Immature natural killer cell (primary cell): Measurements from ENCODE around the gene SLX4IP. TPM values are rescaled to one million over a fixed set of nuclear protein-coding genes. Genes with fewer than 3 reads are reported as not detected.

Experiments used
- DNase-seq, 3 donors: peaks; one replicate each; pipeline ENCODE4 v3.0.0; 2022; ENCODE audit warnings: mixed read lengths in 1 of 3
- H3K27ac Mint-ChIP-seq, 6 donors: one replicate each; pipeline ENCODE4 v1.8.0; 2020; ENCODE audit warnings: mixed read lengths in 6 of 6, mild to moderate bottlenecking in 5 of 6, inconsistent platforms in 4 of 6, moderate library complexity in 3 of 6
- H3K27me3 Mint-ChIP-seq, 3 donors: one replicate each; pipeline ENCODE4 v1.8.0; 2020 to 2021; ENCODE audit warnings: low read depth in 3 of 3, mild to moderate bottlenecking in 3 of 3, mixed read lengths in 3 of 3, moderate library complexity in 3 of 3, inconsistent platforms in 1 of 3
- H3K36me3 Mint-ChIP-seq, 3 donors: one replicate each; pipeline ENCODE4 v1.8.0; 2020; ENCODE audit warnings: mixed read lengths in 3 of 3, inconsistent platforms in 2 of 3, mild to moderate bottlenecking in 2 of 3
- H3K4me1 Mint-ChIP-seq, 2 donors: one replicate each; pipeline ENCODE4 v1.8.0; 2020; ENCODE audit warnings: inconsistent platforms in 2 of 2, mild to moderate bottlenecking in 2 of 2, mixed read lengths in 2 of 2, moderate library complexity in 1 of 2
- H3K4me3 Mint-ChIP-seq, 5 donors: one replicate each; pipeline ENCODE4 v1.8.0; 2020; ENCODE audit warnings: mild to moderate bottlenecking in 5 of 5, mixed read lengths in 5 of 5, inconsistent platforms in 3 of 5, moderate library complexity in 3 of 5
- H3K9me3 Mint-ChIP-seq, 6 donors: one replicate each; pipeline ENCODE4 v1.8.0; 2020; ENCODE audit warnings: mild to moderate bottlenecking in 6 of 6, mixed read lengths in 6 of 6, inconsistent platforms in 4 of 6, moderate library complexity in 3 of 6
- polyA plus RNA-seq, 3 donors: library from polyadenylated mRNA; unstranded; fragments of 300-500 nt; fragmentation: Illumina TruSeq; gene quantifications; one replicate each; pipeline ENCODE4 v1.2.3, GENCODE V29; 2021

SLX4IP gene
- polyA plus RNA-seq, 3 donors from 2014 or later = 0.52 to 1.6 (median 0.75) TPM

- no peak overlapping the region for H3K4me3 Mint-ChIP-seq
- no peaks in the 10 kb centered on the region for H3K36me3 Mint-ChIP-seq
- H3K4me1 Mint-ChIP-seq = peaks cover 25 to 36% of the 10 kb centered on the region in 2 donors
- H3K27me3 Mint-ChIP-seq = peaks cover 0 to 2% (median 0%) of the 10 kb centered on the region in 3 donors
- H3K9me3 Mint-ChIP-seq = no peaks in the 10 kb centered on the region
- no peak for DNase-seq
- peak overlapping the region in 3 of 6 donors; percentile 26 to 85 (median 54) for H3K27ac Mint-ChIP-seq
Observed at GRCh38 chr20:10549511-10549910, 114.4 kb downstream of the SLX4IP start.

GRCh38 chr20:10550204-10551118 is 115.4 kb downstream of the SLX4IP start:
- Mint-ChIP-seq H3K27me3 (peaks cover 0 to 2% (median 0%) of the 10 kb centered on the region in 3 donors), H3K4me3 (peak overlapping the region; percentile 49 to 78 (median 72)), H3K27ac (peak overlapping the region; percentile 55 to 89 (median 82)), H3K9me3 (no peaks in the 10 kb centered on the region), H3K4me1 (peaks cover 25 to 36% of the 10 kb centered on the region in 2 donors), H3K36me3 (no peaks in the 10 kb centered on the region)
- DNase-seq = peak; percentile 52 to 58 (median 58)

- peaks cover 25 to 36% of the 10 kb centered on the region in 2 donors for H3K4me1 Mint-ChIP-seq
- peaks cover 0 to under 1% (median 0%) of the 10 kb centered on the region in 3 donors for H3K27me3 Mint-ChIP-seq
- no peak for DNase-seq
- no peaks in the 10 kb centered on the region for H3K36me3 Mint-ChIP-seq
- no peak overlapping the region for H3K4me3 Mint-ChIP-seq
- no peaks in the 10 kb centered on the region for H3K9me3 Mint-ChIP-seq
- H3K27ac Mint-ChIP-seq = peak overlapping the region in 4 of 6 donors; percentile 8 to 85 (median 46)
Observed at GRCh38 chr20:10551732-10552724, 116.9 kb downstream of the SLX4IP start.

GRCh38 chr20:10553326-10553984 is 118.3 kb downstream of the SLX4IP start:
- DNase-seq = peak; percentile 28 to 44 (median 41)
- Mint-ChIP-seq H3K4me3 (no peak overlapping the region), H3K27me3 (no peaks in the 10 kb centered on the region), H3K27ac (peak overlapping the region in 1 of 6 donors; percentile 19), H3K4me1 (peaks cover 28 to 39% of the 10 kb centered on the region in 2 donors), H3K9me3 (no peaks in the 10 kb centered on the region), H3K36me3 (peaks cover 0 to 4% (median 0%) of the 10 kb centered on the region in 3 donors)

- peaks cover 32 to 43% of the 10 kb centered on the region in 2 donors for H3K4me1 Mint-ChIP-seq
- H3K36me3 Mint-ChIP-seq = peaks cover 0 to 4% (median 0%) of the 10 kb centered on the region in 3 donors
- no peaks in the 10 kb centered on the region for H3K9me3 Mint-ChIP-seq
- no peak for DNase-seq
- no peaks in the 10 kb centered on the region for H3K27me3 Mint-ChIP-seq
- H3K4me3 Mint-ChIP-seq = no peak overlapping the region
- H3K27ac Mint-ChIP-seq = peak overlapping the region in 2 of 6 donors; percentile 23 to 32
Observed at GRCh38 chr20:10554285-10554684, 119.2 kb downstream of the SLX4IP start.

- H3K4me1 Mint-ChIP-seq = peaks cover 24 to 38% of the 10 kb centered on the region in 2 donors
- H3K36me3 Mint-ChIP-seq = peaks cover 0 to 6% (median 0%) of the 10 kb centered on the region in 3 donors
- no peak for DNase-seq
- no peak overlapping the region for H3K4me3 Mint-ChIP-seq
- no peaks in the 10 kb centered on the region for H3K27me3 Mint-ChIP-seq
- H3K9me3 Mint-ChIP-seq = no peaks in the 10 kb centered on the region
- peak overlapping the region in 2 of 6 donors; percentile 0 to 42 for H3K27ac Mint-ChIP-seq
Observed at GRCh38 chr20:10555393-10555792, 120.3 kb downstream of the SLX4IP start.

GRCh38 chr20:10555865-10556308 is 120.8 kb downstream of the SLX4IP start:
- Mint-ChIP-seq H3K27ac (peak overlapping the region in 2 of 6 donors; percentile 42 to 60), H3K36me3 (peaks cover 0 to 6% (median 0%) of the 10 kb centered on the region in 3 donors), H3K9me3 (no peaks in the 10 kb centered on the region), H3K4me3 (no peak overlapping the region), H3K4me1 (peaks cover 19 to 33% of the 10 kb centered on the region in 2 donors), H3K27me3 (no peaks in the 10 kb centered on the region)
- no peak for DNase-seq

- DNase-seq = no peak
- Mint-ChIP-seq H3K36me3 (peaks cover 1 to 9% (median 3%) of the 10 kb centered on the region in 3 donors), H3K27ac (peak overlapping the region in 2 of 6 donors; percentile 13 to 64), H3K4me1 (peaks cover 13 to 26% of the 10 kb centered on the region in 2 donors), H3K27me3 (no peaks in the 10 kb centered on the region), H3K9me3 (no peaks in the 10 kb centered on the region), H3K4me3 (no peak overlapping the region)
Observed at GRCh38 chr20:10556519-10557083, 121.5 kb downstream of the SLX4IP start.

- peaks cover 8 to 24% of the 10 kb centered on the region in 2 donors for H3K4me1 Mint-ChIP-seq
- no peak for DNase-seq
- H3K4me3 Mint-ChIP-seq = no peak overlapping the region
- H3K27me3 Mint-ChIP-seq = no peaks in the 10 kb centered on the region
- no peaks in the 10 kb centered on the region for H3K9me3 Mint-ChIP-seq
- H3K27ac Mint-ChIP-seq = peak overlapping the region in 2 of 6 donors; percentile 21 to 82
- peaks cover 4 to 12% (median 7%) of the 10 kb centered on the region in 3 donors for H3K36me3 Mint-ChIP-seq
Observed at GRCh38 chr20:10557685-10558084, 122.6 kb downstream of the SLX4IP start.

GRCh38 chr20:10558635-10559187 is 123.6 kb downstream of the SLX4IP start:
- peak; percentile 56 to 62 (median 60) for DNase-seq
- peaks cover 9 to 21% of the 10 kb centered on the region in 2 donors for H3K4me1 Mint-ChIP-seq
- no peaks in the 10 kb centered on the region for H3K9me3 Mint-ChIP-seq
- peak overlapping the region in 5 of 6 donors; percentile 23 to 82 (median 58) for H3K27ac Mint-ChIP-seq
- H3K27me3 Mint-ChIP-seq = no peaks in the 10 kb centered on the region
- peaks cover 4 to 12% (median 9%) of the 10 kb centered on the region in 3 donors for H3K36me3 Mint-ChIP-seq
- peak overlapping the region in 1 of 5 donors; percentile 24 for H3K4me3 Mint-ChIP-seq

GRCh38 chr20:10559266-10559665 is 124.2 kb downstream of the SLX4IP start:
- no peaks in the 10 kb centered on the region for H3K27me3 Mint-ChIP-seq
- H3K36me3 Mint-ChIP-seq = peaks cover 4 to 12% (median 9%) of the 10 kb centered on the region in 3 donors
- no peak overlapping the region for H3K4me3 Mint-ChIP-seq
- H3K9me3 Mint-ChIP-seq = no peaks in the 10 kb centered on the region
- H3K27ac Mint-ChIP-seq = peak overlapping the region in 5 of 6 donors; percentile 19 to 82 (median 28)
- DNase-seq = no peak
- H3K4me1 Mint-ChIP-seq = peaks cover 15 to 26% of the 10 kb centered on the region in 2 donors

- Mint-ChIP-seq H3K9me3 (peaks cover 0 to 1% (median 0%) of the 10 kb centered on the region in 6 donors), H3K36me3 (peaks cover 4 to 12% (median 9%) of the 10 kb centered on the region in 3 donors), H3K4me3 (no peak overlapping the region), H3K4me1 (peaks cover 18 to 38% of the 10 kb centered on the region in 2 donors), H3K27ac (no peak overlapping the region), H3K27me3 (no peaks in the 10 kb centered on the region)
- DNase-seq = no peak
Observed at GRCh38 chr20:10560686-10561085, 125.6 kb downstream of the SLX4IP start.
